HL-60 (cell line): ENCODE results near the gene KCNMA1.

Experiments used
- POLR2AphosphoS5 ChIP-seq: IDR thresholded peaks from 2 replicates; pipeline ENCODE4 v1.6.1; 2012; ENCODE audit warnings: low read depth
- TF ChIP-seq, protein P1 (sequence below): IDR thresholded peaks from one replicate; pipeline ENCODE4 v1.5.1; 2011; ENCODE audit warnings: low read length, control low read depth, inconsistent platforms; ENCODE audit not compliant: insufficient read depth
- TF ChIP-seq, protein P2 (sequence below): IDR thresholded peaks from 2 replicates; pipeline ENCODE4 v1.6.1; 2012; ENCODE audit warnings: low read depth; ENCODE audit not compliant: insufficient replicate concordance

DNA sequence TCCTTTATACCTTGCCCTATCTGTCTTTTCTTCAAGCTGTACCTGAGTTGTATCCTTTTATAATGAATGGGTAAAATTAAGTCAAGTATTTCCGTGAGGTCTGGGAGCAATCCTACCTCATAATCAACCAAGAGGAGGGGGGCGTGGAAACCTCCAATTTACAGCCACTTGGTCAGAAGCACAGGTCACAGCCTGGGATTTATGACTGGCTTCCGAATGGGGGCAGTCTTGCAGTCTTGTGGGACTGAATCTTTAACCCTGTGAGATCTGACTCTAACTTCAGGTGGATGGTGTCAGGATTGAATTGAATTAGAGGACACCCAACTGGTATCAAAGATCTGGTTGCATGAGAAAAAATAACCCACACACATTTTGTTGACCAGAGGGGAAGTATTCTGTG, 23.5 kb upstream of the KCNMA1 start:
- TF ChIP-seq, protein P1, sequence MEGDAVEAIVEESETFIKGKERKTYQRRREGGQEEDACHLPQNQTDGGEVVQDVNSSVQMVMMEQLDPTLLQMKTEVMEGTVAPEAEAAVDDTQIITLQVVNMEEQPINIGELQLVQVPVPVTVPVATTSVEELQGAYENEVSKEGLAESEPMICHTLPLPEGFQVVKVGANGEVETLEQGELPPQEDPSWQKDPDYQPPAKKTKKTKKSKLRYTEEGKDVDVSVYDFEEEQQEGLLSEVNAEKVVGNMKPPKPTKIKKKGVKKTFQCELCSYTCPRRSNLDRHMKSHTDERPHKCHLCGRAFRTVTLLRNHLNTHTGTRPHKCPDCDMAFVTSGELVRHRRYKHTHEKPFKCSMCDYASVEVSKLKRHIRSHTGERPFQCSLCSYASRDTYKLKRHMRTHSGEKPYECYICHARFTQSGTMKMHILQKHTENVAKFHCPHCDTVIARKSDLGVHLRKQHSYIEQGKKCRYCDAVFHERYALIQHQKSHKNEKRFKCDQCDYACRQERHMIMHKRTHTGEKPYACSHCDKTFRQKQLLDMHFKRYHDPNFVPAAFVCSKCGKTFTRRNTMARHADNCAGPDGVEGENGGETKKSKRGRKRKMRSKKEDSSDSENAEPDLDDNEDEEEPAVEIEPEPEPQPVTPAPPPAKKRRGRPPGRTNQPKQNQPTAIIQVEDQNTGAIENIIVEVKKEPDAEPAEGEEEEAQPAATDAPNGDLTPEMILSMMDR, result no peak
- no peak for TF ChIP-seq POLR2AphosphoS5
- TF ChIP-seq, protein P2, sequence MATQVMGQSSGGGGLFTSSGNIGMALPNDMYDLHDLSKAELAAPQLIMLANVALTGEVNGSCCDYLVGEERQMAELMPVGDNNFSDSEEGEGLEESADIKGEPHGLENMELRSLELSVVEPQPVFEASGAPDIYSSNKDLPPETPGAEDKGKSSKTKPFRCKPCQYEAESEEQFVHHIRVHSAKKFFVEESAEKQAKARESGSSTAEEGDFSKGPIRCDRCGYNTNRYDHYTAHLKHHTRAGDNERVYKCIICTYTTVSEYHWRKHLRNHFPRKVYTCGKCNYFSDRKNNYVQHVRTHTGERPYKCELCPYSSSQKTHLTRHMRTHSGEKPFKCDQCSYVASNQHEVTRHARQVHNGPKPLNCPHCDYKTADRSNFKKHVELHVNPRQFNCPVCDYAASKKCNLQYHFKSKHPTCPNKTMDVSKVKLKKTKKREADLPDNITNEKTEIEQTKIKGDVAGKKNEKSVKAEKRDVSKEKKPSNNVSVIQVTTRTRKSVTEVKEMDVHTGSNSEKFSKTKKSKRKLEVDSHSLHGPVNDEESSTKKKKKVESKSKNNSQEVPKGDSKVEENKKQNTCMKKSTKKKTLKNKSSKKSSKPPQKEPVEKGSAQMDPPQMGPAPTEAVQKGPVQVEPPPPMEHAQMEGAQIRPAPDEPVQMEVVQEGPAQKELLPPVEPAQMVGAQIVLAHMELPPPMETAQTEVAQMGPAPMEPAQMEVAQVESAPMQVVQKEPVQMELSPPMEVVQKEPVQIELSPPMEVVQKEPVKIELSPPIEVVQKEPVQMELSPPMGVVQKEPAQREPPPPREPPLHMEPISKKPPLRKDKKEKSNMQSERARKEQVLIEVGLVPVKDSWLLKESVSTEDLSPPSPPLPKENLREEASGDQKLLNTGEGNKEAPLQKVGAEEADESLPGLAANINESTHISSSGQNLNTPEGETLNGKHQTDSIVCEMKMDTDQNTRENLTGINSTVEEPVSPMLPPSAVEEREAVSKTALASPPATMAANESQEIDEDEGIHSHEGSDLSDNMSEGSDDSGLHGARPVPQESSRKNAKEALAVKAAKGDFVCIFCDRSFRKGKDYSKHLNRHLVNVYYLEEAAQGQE, result no peak
